Sigmoid colon (tissue), 7 donors: ENCODE results near the gene OR2H1. TPM values are rescaled to one million over a fixed set of nuclear protein-coding genes. Genes with fewer than 3 reads are reported as not detected.

Experiments
- DNase-seq: peaks from one replicate; pipeline ENCODE4 v3.0.0-alpha.2; 2019
- H3K27ac ChIP-seq, 4 donors: fragments of 200-600 bp; sonication (generic); one replicate each; pipeline ENCODE4 v1.5.1; 2016 to 2019; ENCODE audit warnings: mild to moderate bottlenecking in 1 of 4
- H3K27me3 ChIP-seq, 3 donors: fragments of 200-600 bp; sonication (generic); one replicate each; pipeline ENCODE4 v1.5.1; 2019; ENCODE audit warnings: mild to moderate bottlenecking in 1 of 3
- H3K36me3 ChIP-seq, 4 donors: fragments of 200-600 bp; sonication (generic); one replicate each; pipeline ENCODE4 v1.5.1; 2016 to 2019
- H3K4me1 ChIP-seq, 4 donors: fragments of 200-600 bp; sonication (generic); one replicate each; pipeline ENCODE4 v1.5.1; 2017 to 2019
- H3K4me3 ChIP-seq, 4 donors: fragments of 200-600 bp; sonication (generic); one replicate each; pipeline ENCODE4 v1.5.1; 2017 to 2019; ENCODE audit warnings: mild to moderate bottlenecking in 2 of 4, moderate library complexity in 1 of 4
- H3K9me3 ChIP-seq, 4 donors: fragments of 200-600 bp in 3 of 4; sonication (generic) in 3 of 4; one replicate each; pipeline versions ENCODE4 v1.5.1 to v1.6.1; 2013 to 2019
- EP300 ChIP-seq, 4 donors: sonication (generic); formaldehyde crosslinking; IDR thresholded peaks; one replicate each; pipeline ENCODE4 v1.6.1; 2017; ENCODE audit warnings: antibody characterized with exemption in 4 of 4
- POLR2A ChIP-seq, 2 donors: fragments of 450-650 bp; IDR thresholded peaks; one replicate each; pipeline ENCODE4 v1.6.1; 2016; ENCODE audit warnings: antibody characterized with exemption in 2 of 2, mild to moderate bottlenecking in 2 of 2, moderate library complexity in 2 of 2
- POLR2AphosphoS5 ChIP-seq, 4 donors: sonication (generic); formaldehyde crosslinking; IDR thresholded peaks; one replicate each; pipeline ENCODE4 v1.6.1; 2017; ENCODE audit warnings: antibody characterized with exemption in 4 of 4
- WGBS, 2 donors: extraction: QIAGEN DNeasy Blood & Tissue Kit; methylation state at CpG; one replicate each; pipeline ENCODE4 v1.1.7; 2013; 5-methylcytosine and 5-hydroxymethylcytosine counted together
- intact Hi-C: fragments of 100-400 bp; cut with DNase I; formaldehyde crosslinking; loops from one replicate; pipeline ENCODE4 v1.15.1; 2023
- polyA plus RNA-seq, 3 donors: library from polyadenylated mRNA; stranded (reverse); fragments of 200-250 nt; gene quantifications; one replicate each; pipeline ENCODE4 v1.2.3, GENCODE V29; 2013
- total RNA-seq, 4 donors: library from RNA; depleted of rRNA; stranded (reverse); fragments of >200 nt; gene quantifications; one replicate each; pipeline ENCODE4 v1.1.0, GENCODE V29; 2016
- TF ChIP-seq, protein P1 (sequence below), 4 experiments: fragments of 450-650 bp in 3 of 4; fragments of 200-600 bp in 1 of 4; IDR thresholded peaks; one replicate each; pipeline ENCODE4 v1.5.1; 2016 to 2019; ENCODE audit warnings: antibody characterized with exemption in 4 of 4, mild to moderate bottlenecking in 3 of 4, moderate library complexity in 2 of 4
- donor health status: healthy with polysubstance abuse.
- donor health status: Bipolar disorder and iron deficiency.
- donor health status: healthy.

The OR2H1 gene
- total and polyA plus RNA-seq, 7 donors = not detected

DNA sequence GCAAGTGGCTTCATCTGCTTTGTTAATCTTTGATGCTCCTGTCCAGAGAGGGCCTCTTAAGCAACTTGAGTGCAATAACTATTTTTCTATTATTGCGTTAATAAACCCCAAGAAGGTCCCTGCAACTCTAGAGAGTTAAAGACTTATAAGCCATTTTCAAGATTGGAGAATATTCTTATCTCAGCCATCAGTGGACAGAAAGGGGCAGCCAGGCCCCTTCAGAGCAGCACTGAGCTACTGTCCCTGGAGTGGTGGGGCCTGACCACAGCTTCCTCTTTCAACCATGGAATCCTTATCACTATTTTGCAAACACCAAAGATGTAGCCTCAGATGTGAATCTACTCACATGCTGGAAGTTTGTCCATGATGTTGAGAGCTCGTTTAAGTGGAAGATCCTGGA is 33.6 kb downstream of the OR2H1 start:
- no peaks in the 10 kb centered on the region for H3K36me3 ChIP-seq
- no peaks in the 10 kb centered on the region for H3K9me3 ChIP-seq
- 44 to 72% methylated on average over 2 of the region's 2 CpGs for WGBS, 2 donors
- intact Hi-C loops = no loop called here
- no peak overlapping the region for H3K4me3 ChIP-seq
- TF ChIP-seq POLR2A (IDR thresholded peaks at IDR 0.05) (no peak), EP300 (IDR thresholded peaks at IDR 0.05) (no peak), POLR2AphosphoS5 (IDR thresholded peaks at IDR 0.05) (no peak)
- TF ChIP-seq, protein P1, sequence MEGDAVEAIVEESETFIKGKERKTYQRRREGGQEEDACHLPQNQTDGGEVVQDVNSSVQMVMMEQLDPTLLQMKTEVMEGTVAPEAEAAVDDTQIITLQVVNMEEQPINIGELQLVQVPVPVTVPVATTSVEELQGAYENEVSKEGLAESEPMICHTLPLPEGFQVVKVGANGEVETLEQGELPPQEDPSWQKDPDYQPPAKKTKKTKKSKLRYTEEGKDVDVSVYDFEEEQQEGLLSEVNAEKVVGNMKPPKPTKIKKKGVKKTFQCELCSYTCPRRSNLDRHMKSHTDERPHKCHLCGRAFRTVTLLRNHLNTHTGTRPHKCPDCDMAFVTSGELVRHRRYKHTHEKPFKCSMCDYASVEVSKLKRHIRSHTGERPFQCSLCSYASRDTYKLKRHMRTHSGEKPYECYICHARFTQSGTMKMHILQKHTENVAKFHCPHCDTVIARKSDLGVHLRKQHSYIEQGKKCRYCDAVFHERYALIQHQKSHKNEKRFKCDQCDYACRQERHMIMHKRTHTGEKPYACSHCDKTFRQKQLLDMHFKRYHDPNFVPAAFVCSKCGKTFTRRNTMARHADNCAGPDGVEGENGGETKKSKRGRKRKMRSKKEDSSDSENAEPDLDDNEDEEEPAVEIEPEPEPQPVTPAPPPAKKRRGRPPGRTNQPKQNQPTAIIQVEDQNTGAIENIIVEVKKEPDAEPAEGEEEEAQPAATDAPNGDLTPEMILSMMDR (IDR thresholded peaks at IDR 0.05) = no peak
- DNase-seq = no peak
- no peaks in the 10 kb centered on the region for H3K27me3 ChIP-seq
- no peak overlapping the region for H3K27ac ChIP-seq
- H3K4me1 ChIP-seq = no peaks in the 10 kb centered on the region

DNA sequence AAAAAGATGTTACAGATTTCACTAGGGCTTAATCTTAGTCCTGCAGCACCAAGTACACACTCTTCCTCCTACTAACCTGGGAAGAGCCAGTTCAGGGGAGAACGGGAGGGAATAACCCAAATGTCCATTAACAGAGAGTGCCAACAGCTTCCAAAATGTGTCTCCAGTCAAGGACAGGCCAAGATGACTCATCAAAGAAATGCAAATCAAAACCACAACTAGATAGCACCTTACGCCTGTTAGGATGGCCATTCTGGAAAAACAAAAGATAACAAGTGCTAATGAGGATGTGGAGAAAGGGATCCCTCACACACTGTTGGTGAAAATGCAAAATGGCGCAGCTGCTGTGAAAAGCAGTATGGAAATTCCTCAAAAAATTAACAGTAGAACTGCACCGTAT is 34.6 kb downstream of the OR2H1 start:
- Histone ChIP-seq H3K27ac (no peak overlapping the region), H3K27me3 (no peaks in the 10 kb centered on the region), H3K4me3 (no peak overlapping the region), H3K36me3 (no peaks in the 10 kb centered on the region), H3K9me3 (no peaks in the 10 kb centered on the region), H3K4me1 (no peaks in the 10 kb centered on the region)
- intact Hi-C loops = no loop called here
- TF ChIP-seq POLR2A (IDR thresholded peaks at IDR 0.05) = no peak
- no peak for DNase-seq
- WGBS, 2 donors = 79 to 87% methylated on average over 4 of the region's 4 CpGs

DNA sequence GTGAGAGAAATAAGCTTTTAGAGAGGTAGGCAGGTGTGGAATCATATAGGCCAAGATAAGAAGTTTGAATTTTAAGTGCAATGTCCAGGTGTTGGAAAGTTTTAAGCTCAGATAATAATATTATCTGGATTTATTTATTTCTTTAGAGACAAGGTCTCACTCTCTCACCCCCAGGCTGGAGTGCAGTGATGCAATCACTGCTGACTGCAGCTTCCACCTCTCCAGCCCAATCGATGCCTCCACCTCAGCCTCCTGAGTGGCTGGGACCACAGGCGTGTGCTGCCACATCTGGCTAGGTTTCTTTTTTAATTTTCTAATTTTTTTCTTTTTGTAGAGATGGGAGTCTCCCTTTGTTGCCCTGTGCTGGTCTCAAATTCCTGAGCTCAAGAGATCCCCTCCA is 36.3 kb downstream of the OR2H1 start:
- Histone ChIP-seq H3K27ac (no peak overlapping the region), H3K27me3 (no peaks in the 10 kb centered on the region), H3K36me3 (no peaks in the 10 kb centered on the region), H3K4me3 (no peak overlapping the region), H3K9me3 (no peaks in the 10 kb centered on the region), H3K4me1 (no peaks in the 10 kb centered on the region)
- WGBS, 2 donors = 65 to 75% methylated on average over 2 of the region's 2 CpGs
- TF ChIP-seq EP300 (IDR thresholded peaks at IDR 0.05) (no peak), POLR2AphosphoS5 (IDR thresholded peaks at IDR 0.05) (no peak)
- TF ChIP-seq, protein P1 (IDR thresholded peaks at IDR 0.05) = no peak
- intact Hi-C loops = no loop called here
- DNase-seq = no peak

DNA sequence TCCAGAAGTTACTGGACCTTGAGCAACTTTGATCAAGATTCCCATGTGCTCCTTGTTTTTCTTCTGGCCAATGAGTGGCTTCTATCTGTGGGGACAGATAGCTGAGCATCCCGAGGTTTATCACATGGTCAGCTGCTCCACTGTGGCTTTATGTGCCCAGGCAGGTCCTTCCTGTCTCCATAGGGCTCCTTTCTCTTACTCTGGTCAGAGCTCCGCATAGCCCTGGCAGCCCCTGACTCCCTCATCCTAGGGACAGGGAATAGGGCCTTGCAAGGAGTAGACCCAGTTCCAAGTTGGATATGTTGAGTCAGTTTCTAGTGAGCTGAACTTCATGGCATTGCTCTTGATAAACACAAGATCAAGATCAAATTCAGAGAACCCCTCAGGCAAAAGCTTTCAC is 37.2 kb downstream of the OR2H1 start:
- Histone ChIP-seq H3K27me3 (no peaks in the 10 kb centered on the region), H3K27ac (no peak overlapping the region), H3K9me3 (no peaks in the 10 kb centered on the region), H3K4me1 (no peaks in the 10 kb centered on the region), H3K4me3 (no peak overlapping the region), H3K36me3 (no peaks in the 10 kb centered on the region)
- intact Hi-C loops = no loop called here
- 54 to 77% methylated on average over 2 of the region's 2 CpGs for WGBS, 2 donors
- TF ChIP-seq, protein P1 (IDR thresholded peaks at IDR 0.05) = no peak
- no peak for TF ChIP-seq POLR2AphosphoS5 (IDR thresholded peaks at IDR 0.05)
- TF ChIP-seq EP300 (IDR thresholded peaks at IDR 0.05) = no peak
- TF ChIP-seq POLR2A (IDR thresholded peaks at IDR 0.05) = no peak
- no peak for DNase-seq

DNA sequence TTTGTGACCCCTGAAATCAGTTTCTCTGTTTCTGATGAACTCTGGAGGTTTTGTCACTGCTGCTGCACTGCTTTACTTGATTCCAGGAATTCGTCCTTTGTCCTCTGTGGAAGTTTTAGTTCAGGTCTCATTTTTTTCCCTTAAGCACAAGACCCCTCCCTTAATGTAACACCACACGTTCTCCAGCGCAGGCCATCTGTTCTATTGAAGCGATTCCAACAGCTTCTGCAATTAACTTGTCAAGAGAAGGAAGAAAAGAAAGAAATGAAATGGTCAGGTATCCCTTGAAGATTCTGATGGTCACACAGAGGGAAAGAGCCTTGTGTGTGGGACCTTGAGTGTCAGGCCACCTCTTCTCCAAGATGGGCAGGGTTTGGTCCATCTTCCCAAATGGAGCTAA is 38.6 kb downstream of the OR2H1 start:
- DNase-seq = no peak
- H3K4me1 ChIP-seq = no peaks in the 10 kb centered on the region
- H3K4me3 ChIP-seq = no peak overlapping the region
- no peak overlapping the region for H3K27ac ChIP-seq
- H3K36me3 ChIP-seq = no peaks in the 10 kb centered on the region
- H3K27me3 ChIP-seq = peaks cover 0 to 3% (median 0%) of the 10 kb centered on the region in 3 donors
- TF ChIP-seq EP300 (IDR thresholded peaks at IDR 0.05) (no peak), POLR2AphosphoS5 (IDR thresholded peaks at IDR 0.05) (no peak), POLR2A (IDR thresholded peaks at IDR 0.05) (no peak)
- TF ChIP-seq, protein P1 (IDR thresholded peaks at IDR 0.05) = no peak
- WGBS, 2 donors = 68 to 69% methylated on average over 4 of the region's 4 CpGs
- H3K9me3 ChIP-seq = no peaks in the 10 kb centered on the region
- intact Hi-C loops = no loop called here
